D721Med (cell line): ENCODE data around the gene YPEL5.
"Not testable (repeated sequence)": the region's sequence is repeated elsewhere in the genome, so short reads cannot be mapped to it uniquely, and the experiment has no call there.

Experiments used
- DNase-seq: peaks from one replicate; pipeline ENCODE4 v3.0.0; 2011; ENCODE audit warnings: low spot score; ENCODE audit not compliant: insufficient read length
- FAIRE-seq: peaks from 2 replicates; lab custom pipeline; 2011; peaks lifted over from hg19 to GRCh38; lab: Jason Lieb, UNC
- CTCF ChIP-seq: IDR thresholded peaks from 2 replicates; pipeline ENCODE4 v1.5.1; 2012; ENCODE audit warnings: mild to moderate bottlenecking, control low read depth; ENCODE audit not compliant: insufficient read depth; ENCODE audit errors: missing control alignments

YPEL5 gene

DNA sequence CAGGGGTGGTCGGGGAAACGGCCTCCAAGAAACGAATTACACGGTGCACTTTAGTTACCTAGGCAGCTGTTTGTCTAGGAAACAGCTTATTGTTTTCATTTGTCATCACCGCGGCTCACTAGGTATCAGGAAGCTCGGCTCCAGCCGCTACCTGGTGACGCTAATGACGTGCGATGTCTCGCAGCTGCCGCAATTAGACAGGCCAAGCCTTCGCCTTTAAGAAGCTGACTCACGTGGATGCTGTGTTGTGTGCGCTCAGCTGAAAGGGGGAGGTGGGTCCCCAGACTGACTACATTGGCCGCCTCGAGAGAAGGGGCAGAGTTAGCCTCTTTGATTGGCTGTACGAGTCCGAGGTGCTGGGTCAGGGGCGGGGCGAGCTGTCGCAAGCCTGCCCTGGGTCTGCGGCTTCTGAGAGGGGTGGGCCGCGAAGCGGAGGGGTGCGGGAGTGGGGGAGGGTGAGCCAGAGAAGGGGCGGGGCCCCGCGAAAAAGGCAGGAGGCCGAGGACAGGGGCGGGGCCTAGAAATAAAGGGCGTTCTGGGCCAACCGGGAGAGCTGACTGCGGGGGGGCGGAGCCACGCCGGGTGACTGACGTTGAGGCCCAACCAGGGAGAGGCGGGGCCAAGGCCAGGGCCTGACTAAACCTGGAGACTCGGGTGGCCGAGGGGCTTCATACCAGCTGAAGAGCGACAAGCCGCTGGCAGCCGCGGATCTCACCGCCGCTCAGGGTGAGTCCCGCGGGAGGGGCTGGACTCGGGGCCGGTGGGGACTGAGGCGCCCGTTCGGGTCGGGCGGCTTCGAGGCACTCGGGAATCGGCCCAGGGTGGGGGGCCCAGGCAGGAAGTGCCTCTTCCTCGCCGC, at the start of gene YPEL5:
TSS of gene YPEL5 (plus strand) at position 671 of the 859 bp plus-strand sequence. CDS start 9,645 bp downstream, outside the sequence.
- no peak for FAIRE-seq
- no peak for TF ChIP-seq CTCF

DNA sequence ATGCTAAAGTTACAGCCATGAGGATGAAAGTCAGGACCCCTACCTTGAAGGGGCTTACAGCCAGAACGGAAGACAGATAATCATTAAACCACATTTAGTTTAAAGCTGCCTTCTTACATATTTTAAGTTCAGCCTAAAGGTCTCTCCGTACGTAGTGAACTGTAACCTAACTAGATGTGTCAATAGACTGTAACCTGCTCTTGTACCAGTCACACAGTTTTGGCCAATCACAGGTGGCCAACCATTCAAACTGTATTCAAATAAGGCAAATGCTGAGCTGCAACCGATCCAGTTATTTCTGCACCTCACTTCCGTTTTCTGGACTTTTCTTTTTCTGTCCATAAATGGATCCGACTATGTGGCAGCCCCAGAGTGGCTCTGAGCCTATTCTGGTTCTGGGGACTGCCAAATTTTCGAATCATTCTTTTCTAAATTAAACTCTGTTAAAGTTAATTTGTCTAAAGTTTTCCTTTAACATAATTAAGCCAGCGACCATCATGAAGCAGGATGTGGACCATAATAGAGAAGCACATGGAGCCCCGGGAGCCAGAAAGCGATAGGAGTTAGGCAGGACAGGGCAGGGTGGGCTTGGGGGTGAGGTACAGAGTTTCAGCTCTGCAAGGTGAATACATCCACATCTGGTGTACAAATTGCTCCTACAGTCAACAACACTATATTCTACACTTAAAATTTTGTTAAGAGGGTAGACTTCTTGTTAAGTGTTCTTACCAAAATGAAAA, 48.4 kb upstream of the YPEL5 start:
- DNase-seq (no peak), FAIRE-seq (no peak)
- TF ChIP-seq CTCF = no peak

More for the DNA sequence above, at the start of gene YPEL5:
- peak; percentile 75 for DNase-seq

- not testable (repeated sequence) for FAIRE-seq, DNase-seq
These were observed 47.4 kb upstream of the YPEL5 start for GRCh38 chr2:30099366-30099765.

- not testable (repeated sequence) for DNase-seq, FAIRE-seq
These were observed 46.1 kb upstream of the YPEL5 start for GRCh38 chr2:30100691-30101090.

DNA sequence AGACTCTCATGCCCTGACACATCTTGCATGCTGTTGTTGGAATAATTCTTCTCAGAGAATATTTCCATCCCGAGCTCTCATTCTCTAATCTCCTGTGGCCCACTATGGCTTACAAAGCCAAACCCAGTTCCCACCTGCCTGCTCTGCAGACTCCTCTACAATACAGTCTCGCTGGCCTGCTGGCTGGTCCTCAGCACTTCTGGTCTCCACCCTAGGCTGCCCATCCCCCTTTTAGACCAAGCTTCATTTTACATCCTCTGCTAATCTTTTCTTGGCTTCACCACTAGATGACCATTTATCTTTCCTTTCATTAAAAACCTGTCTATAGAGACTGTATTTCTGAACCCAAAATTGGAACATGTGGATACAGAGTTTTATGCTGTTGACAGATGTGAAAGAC, 42.5 kb upstream of the YPEL5 start:
- no peak for DNase-seq
- TF ChIP-seq CTCF = no peak
- FAIRE-seq = no peak

- no peak for TF ChIP-seq CTCF
- DNase-seq (no peak), FAIRE-seq (no peak)
These were observed 41.3 kb upstream of the YPEL5 start for GRCh38 chr2:30105556-30105955.

DNA sequence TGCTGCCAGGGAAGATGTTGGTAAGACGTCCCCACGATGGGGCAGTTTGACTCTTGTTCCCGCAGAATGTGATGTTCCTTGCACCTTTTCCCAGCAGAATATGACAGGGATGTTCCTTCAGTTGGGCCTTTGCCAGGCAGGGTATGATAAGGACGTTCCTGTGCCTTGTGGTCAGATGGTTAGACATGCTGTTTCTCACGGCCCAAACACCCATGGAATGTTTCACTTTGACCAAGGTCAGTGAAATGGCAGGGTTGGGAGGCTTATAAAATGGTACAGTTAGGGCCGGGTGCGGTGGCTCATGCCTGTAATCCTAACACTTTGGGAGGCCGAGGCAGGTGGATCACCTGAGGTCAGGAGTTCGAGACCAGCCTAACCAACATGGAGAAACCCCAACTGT, 40.3 kb upstream of the YPEL5 start:
- no peak for TF ChIP-seq CTCF
- no peak for DNase-seq
- no peak for FAIRE-seq

DNA sequence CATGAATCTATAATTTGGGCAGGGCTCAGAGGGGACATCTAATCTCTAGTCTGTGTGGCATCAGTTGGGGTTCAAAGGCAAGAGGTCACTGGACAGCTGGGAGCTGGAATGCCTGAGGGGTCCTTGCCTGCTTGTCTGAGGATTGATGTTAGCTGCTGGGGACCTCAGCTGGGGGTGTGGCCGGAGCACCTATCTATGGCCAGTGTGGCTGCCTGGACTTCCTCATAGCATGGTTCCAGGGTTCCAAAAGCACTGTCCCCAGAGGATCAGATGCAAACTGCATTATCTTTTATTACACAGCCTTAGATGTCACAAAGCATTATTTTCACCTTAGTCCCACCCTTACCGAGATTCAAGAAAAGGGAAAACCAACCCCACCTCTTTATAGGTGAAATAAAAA, 38.6 kb upstream of the YPEL5 start:
- no peak for DNase-seq
- TF ChIP-seq CTCF = no peak
- no peak for FAIRE-seq
